NT2/D1 (cell line): ENCODE measurements around the gene GALNT6.

Experiments used
- DNase-seq: peaks from one replicate; pipeline ENCODE4 v3.0.0-alpha.2; 2011; ENCODE audit warnings: low read depth, low spot score
- H3K27me3 ChIP-seq: 2 replicates; pipeline ENCODE4 v1.6.0; 2011; ENCODE audit warnings: mild to moderate bottlenecking; ENCODE audit not compliant: insufficient read length, insufficient read depth
- H3K36me3 ChIP-seq: 2 replicates; pipeline ENCODE4 v1.6.1; 2011; ENCODE audit warnings: mild to moderate bottlenecking, low read length, mixed read lengths; ENCODE audit not compliant: insufficient read depth, insufficient read length
- H3K4me1 ChIP-seq: 2 replicates; pipeline ENCODE4 v1.5.1; 2011; ENCODE audit not compliant: insufficient read depth, insufficient read length
- H3K4me3 ChIP-seq: 2 replicates; pipeline ENCODE4 v1.5.1; 2011; ENCODE audit warnings: low read depth; ENCODE audit not compliant: insufficient read length
- H3K9ac ChIP-seq: 2 replicates; pipeline ENCODE4 v1.6.0; 2011; ENCODE audit warnings: low read depth; ENCODE audit not compliant: insufficient read length
- H3K9me3 ChIP-seq: 2 replicates; pipeline ENCODE4 v1.5.1; 2011; ENCODE audit warnings: mild to moderate bottlenecking, low read length; ENCODE audit not compliant: insufficient read depth
- SUZ12 ChIP-seq: IDR thresholded peaks from 2 replicates; pipeline ENCODE4 v1.6.1; 2011; ENCODE audit not compliant: insufficient read length, insufficient read depth; ENCODE audit errors: extremely low read depth
- YY1 ChIP-seq: IDR thresholded peaks from 2 replicates; pipeline ENCODE4 v1.6.1; 2011; ENCODE audit not compliant: insufficient read length, insufficient read depth
- ZNF274 ChIP-seq: IDR thresholded peaks from 2 replicates; pipeline ENCODE4 v1.6.1; 2011; ENCODE audit warnings: mild to moderate bottlenecking, low read depth, low read length

The GALNT6 gene

DNA sequence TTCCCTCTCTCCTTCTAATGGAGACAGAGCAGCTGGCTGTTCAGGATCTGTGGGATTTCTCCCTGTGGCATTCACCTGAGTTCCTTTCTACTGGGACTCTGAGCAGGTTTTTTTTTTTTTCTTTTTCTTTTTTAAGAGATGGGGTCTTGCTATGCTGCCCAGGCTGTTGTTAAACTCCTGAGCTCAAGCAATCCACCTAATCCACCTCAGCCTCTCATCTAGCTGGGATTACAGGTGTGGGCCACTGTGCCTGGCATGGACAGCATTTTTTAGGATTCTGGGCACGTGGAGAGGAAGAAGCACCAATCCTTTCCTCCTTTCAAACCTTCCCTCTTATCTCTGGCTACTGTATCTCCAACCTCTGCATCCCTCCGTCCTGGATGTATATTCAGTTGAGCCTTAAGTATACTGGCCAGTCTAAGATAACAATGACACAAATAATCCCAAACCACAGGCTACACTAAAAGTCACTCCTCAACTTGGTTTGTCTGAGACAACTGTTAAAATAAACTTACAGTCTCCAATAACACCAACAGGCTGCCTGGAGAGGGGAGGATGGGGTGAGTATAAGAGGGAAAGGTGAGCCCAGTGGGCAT is 28.4 kb downstream of the GALNT6 start:
- no peak overlapping the region for H3K9ac ChIP-seq
- no peaks in the 10 kb centered on the region for H3K9me3 ChIP-seq
- H3K4me1 ChIP-seq: no peaks in the 10 kb centered on the region
- H3K36me3 ChIP-seq: peaks cover 86% of the 10 kb centered on the region
- no peak for TF ChIP-seq YY1
- no peak for TF ChIP-seq SUZ12
- no peak for TF ChIP-seq ZNF274
- no peak for DNase-seq
- H3K4me3 ChIP-seq: no peak overlapping the region
- no peaks in the 10 kb centered on the region for H3K27me3 ChIP-seq

DNA sequence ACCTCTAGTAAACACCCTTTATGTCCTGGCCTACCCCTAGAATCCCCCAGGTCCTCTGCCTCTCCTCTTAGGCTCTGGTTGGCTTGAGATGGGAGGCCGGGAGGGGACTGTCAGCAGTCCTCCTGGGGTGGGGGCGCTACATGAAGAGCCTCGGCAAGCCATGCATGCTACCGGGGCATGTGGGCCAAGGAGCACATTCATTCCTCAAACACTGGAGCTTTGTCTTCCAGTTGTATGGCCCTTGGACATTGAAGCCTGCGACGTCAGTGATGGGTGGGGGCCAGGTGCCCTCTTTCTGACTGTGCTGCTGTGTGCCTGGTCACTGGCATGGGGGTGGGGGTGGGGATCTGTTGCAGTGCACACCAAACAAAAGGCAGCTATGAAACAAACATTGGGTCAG is 28.9 kb downstream of the GALNT6 start:
- Histone ChIP-seq H3K9me3 (no peaks in the 10 kb centered on the region), H3K9ac (no peak overlapping the region), H3K4me3 (no peak overlapping the region), H3K4me1 (no peaks in the 10 kb centered on the region), H3K27me3 (no peaks in the 10 kb centered on the region), H3K36me3 (peaks cover 86% of the 10 kb centered on the region)
- DNase-seq: no peak
- no peak for TF ChIP-seq SUZ12
- no peak for TF ChIP-seq YY1
- TF ChIP-seq ZNF274: no peak

DNA sequence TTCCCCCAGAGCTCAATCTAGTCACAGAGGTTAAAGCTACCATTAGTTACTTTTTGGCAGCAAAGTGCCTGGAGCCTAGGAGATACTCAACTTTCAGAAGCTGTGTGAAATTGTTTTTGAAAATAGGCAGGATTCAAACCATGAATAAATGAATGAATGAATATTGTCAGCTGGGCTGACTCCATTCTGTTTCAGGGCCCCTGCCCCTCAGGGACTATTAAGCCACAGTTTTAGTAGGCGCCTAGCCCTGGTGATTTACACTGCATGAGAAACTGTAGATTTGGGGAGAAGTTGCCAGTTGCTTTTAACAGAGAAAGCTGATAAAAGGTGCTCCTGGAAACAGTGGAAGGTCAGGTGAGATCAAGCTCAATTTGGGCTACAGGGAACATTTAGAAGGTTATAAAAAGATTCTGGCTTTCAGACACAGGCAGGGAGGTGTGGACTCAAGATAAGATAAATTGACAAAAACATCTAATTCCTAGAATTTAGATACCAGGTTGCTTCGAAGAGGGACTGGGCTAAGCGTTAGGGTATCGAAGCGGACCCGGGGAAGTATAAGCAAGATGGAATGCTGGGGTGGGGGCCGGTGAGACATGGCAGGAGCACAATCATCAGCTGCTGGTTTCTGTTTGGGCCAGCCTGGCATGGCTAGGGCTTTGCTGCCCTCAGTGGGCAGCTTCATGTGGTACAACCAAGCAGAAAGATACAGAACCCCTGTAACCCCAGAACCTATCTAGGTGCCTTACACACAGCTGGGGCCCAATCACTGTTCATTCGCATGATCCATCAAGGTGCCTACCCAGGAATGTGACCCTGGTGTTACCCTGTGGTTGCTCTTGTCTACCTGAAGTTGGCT is 29.8 kb downstream of the GALNT6 start:
- no peak for TF ChIP-seq ZNF274
- TF ChIP-seq SUZ12: no peak
- DNase-seq: no peak
- Histone ChIP-seq H3K27me3 (no peaks in the 10 kb centered on the region), H3K9me3 (no peaks in the 10 kb centered on the region; the same call in 1 of the 2 replicates), H3K4me3 (no peak overlapping the region), H3K9ac (no peak overlapping the region), H3K36me3 (peaks cover 94% of the 10 kb centered on the region), H3K4me1 (no peaks in the 10 kb centered on the region)

DNA sequence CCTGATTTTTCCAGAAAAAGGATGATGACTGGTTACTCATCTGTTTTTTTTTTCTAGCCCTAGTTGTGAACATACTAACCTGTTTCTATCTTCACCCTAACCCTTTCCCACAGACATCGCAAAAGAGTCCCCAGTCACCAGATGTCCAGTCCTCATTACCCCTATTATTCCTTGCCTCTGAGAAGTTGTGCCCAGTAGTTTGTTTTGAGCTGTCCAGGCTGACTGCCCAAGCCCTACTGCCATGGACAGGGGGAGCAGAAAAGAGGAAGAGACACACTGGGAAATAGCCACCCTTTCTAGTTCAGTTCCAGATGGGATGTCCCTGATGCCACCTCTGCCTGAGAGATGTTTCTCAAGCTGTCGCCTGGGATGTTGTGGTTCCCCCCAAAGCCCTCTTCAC is 30.9 kb downstream of the GALNT6 start:
- H3K4me1 ChIP-seq: no peaks in the 10 kb centered on the region
- no peak overlapping the region for H3K9ac ChIP-seq
- H3K9me3 ChIP-seq: no peaks in the 10 kb centered on the region; the same call in 1 of the 2 replicates

DNA sequence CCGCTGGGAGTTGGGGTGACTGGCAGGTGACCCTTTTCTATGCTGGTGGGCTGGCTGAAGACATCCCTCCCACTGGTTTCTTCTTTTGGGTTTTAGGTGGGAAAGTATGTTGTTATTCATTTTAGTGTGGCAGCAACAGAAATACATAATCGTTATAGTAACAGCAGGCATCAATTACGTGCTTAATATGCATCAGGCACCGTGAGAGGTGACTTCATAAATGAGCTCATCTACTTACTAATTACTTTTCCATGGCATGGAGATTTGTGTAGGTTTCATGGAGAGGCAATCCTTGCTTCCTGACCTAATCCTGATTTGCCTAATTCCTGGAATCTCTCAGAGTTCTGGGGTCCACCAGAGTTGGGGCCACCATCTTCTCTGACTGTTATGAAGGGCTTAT is 31.4 kb downstream of the GALNT6 start:
- no peak for TF ChIP-seq SUZ12
- TF ChIP-seq YY1: no peak
- no peak for TF ChIP-seq ZNF274
- Histone ChIP-seq H3K4me1 (no peaks in the 10 kb centered on the region), H3K36me3 (peaks cover 92% of the 10 kb centered on the region), H3K4me3 (no peak overlapping the region), H3K9ac (no peak overlapping the region), H3K9me3 (no peaks in the 10 kb centered on the region; the same call in 1 of the 2 replicates), H3K27me3 (no peaks in the 10 kb centered on the region)
- DNase-seq: no peak

More for the DNA sequence above, 30.9 kb downstream of the GALNT6 start:
- Histone ChIP-seq H3K4me3 (no peak overlapping the region), H3K36me3 (peaks cover 93% of the 10 kb centered on the region), H3K27me3 (no peaks in the 10 kb centered on the region)
- DNase-seq: no peak
- TF ChIP-seq SUZ12: no peak
- TF ChIP-seq ZNF274: no peak
- no peak for TF ChIP-seq YY1

DNA sequence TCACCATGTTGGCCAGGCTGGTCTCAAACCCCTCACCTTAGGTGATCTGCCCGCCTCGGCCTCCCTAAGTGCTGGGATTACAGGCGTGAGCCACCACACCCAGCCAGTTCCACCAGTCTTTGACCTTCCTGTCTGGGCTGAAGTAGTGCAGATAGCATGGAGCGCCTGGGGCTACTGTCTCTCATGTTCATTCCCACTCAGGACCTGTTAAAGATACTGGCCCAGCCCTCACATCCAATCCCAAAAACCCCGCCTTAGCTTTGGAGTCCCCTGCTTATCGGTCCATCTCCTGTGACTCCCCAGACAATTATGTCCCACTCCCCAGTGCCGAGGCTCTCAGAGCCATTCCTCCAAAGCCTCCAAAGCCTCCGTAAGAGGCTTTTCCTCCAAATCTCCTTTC is 32.7 kb downstream of the GALNT6 start:
- no peak overlapping the region for H3K9ac ChIP-seq
- no peaks in the 10 kb centered on the region; the same call in 1 of the 2 replicates for H3K9me3 ChIP-seq
- TF ChIP-seq YY1 (no peak), ZNF274 (no peak), SUZ12 (no peak)
- no peaks in the 10 kb centered on the region for H3K4me1 ChIP-seq
- DNase-seq: no peak
- H3K27me3 ChIP-seq: no peaks in the 10 kb centered on the region
- no peak overlapping the region for H3K4me3 ChIP-seq
- peaks cover 92% of the 10 kb centered on the region for H3K36me3 ChIP-seq

DNA sequence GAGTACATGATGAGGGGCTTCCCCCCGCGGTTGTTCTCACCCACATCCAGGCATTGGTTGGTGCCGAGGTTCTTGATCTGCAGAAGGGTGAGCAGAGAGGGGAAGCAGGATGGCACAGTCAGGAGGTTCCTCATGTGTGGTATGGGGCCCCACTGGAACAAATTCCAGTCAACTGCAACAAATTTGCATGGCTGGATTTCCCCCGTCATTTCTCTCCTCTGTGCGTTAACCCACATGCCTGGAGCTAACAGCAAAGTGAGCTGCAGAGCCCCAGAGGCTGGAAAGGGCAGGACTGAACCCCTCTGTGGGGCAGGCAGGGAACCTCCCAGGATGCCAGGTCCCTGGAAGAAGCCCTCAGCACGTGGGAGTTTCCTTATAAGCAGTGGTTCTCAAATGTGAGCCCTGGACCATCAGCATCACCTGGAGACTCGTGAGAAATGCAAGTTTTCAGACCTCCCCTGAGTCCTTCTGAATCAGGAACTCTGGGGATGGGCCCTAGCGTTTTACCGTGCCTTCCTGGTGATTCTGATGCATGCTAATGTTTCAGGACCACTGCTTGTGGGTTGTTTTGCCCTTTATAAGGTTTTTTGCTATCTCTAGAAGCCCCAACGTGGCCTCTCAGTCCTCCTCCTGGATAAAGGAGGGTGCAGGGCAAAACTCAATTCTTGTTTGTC is 33.7 kb downstream of the GALNT6 start:
- Histone ChIP-seq H3K9ac (no peak overlapping the region), H3K9me3 (no peaks in the 10 kb centered on the region; the same call in 1 of the 2 replicates), H3K36me3 (peaks cover 92% of the 10 kb centered on the region), H3K4me1 (no peaks in the 10 kb centered on the region), H3K27me3 (no peaks in the 10 kb centered on the region), H3K4me3 (no peak overlapping the region)
- no peak for DNase-seq
- TF ChIP-seq YY1 (no peak), SUZ12 (no peak), ZNF274 (no peak)
